Uterus (tissue), 4 donors: Measurements from ENCODE around the gene ZMYND10. TPM values are rescaled to one million over a fixed set of nuclear protein-coding genes. Genes with fewer than 3 reads are reported as not detected.

Experiments used
- DNase-seq, 2 donors: peaks; one replicate each; pipeline ENCODE4 v3.0.0-alpha.2; 2019 to 2020
- H3K27ac ChIP-seq, 2 donors: fragments of 200-600 bp; sonication (generic); 1 replicate in 1 of 2; 2 replicates in 1 of 2; pipeline ENCODE4 v1.5.1; 2016 to 2018
- H3K27me3 ChIP-seq, 2 donors: fragments of 200-600 bp; sonication (generic); one replicate each; pipeline ENCODE4 v1.5.1; 2018 to 2019; ENCODE audit warnings: control low read depth in 1 of 2
- H3K36me3 ChIP-seq, 2 donors: fragments of 200-600 bp; sonication (generic); one replicate each; pipeline ENCODE4 v1.5.1; 2019; ENCODE audit warnings: control low read depth in 1 of 2
- H3K4me1 ChIP-seq, 2 donors: fragments of 200-600 bp; sonication (generic); one replicate each; pipeline ENCODE4 v1.5.1; 2018 to 2019; ENCODE audit warnings: control low read depth in 1 of 2
- H3K4me3 ChIP-seq, 2 donors: fragments of 200-600 bp; sonication (generic); 1 replicate in 1 of 2; 2 replicates in 1 of 2; pipeline ENCODE4 v1.5.1; 2018 to 2019; ENCODE audit warnings: mild to moderate bottlenecking in 1 of 2
- H3K9me3 ChIP-seq, 2 donors: fragments of 200-600 bp; sonication (generic); one replicate each; pipeline ENCODE4 v1.5.1; 2019; ENCODE audit warnings: control low read depth in 1 of 2
- CTCF ChIP-seq, 4 experiments: fragments of 200-600 bp in 2 of 4; fragments of 450-650 bp in 2 of 4; sonication (generic) in 2 of 4; IDR thresholded peaks; one replicate each; pipeline ENCODE4 v1.5.1; 2016 to 2019; ENCODE audit warnings: antibody characterized with exemption in 4 of 4, mild to moderate bottlenecking in 2 of 4, moderate library complexity in 1 of 4
- POLR2A ChIP-seq, 2 donors: fragments of 450-650 bp; IDR thresholded peaks; one replicate each; pipeline ENCODE4 v1.6.1; 2016; ENCODE audit warnings: antibody characterized with exemption in 2 of 2, mild to moderate bottlenecking in 1 of 2, moderate library complexity in 1 of 2
- intact Hi-C: fragments of 100-400 bp; cut with DNase I; formaldehyde crosslinking; loops from one replicate; pipeline ENCODE4 v1.15.1; 2023; ENCODE audit warnings: low total_unique reads
- total RNA-seq, 4 donors: library from RNA; depleted of rRNA in 3 of 4; stranded (reverse); fragments of >200 nt in 3 of 4; gene quantifications; one replicate each; pipeline versions ENCODE4 v1.1.0 to v1.2.4, GENCODE V29; 2014 to 2023
- donor health status: DM: yes; HTN: yes; CAD: no.

The ZMYND10 gene
- total RNA-seq, 4 donors from 2014 or later: 1.5 to 11.4 (median 4.9) TPM

- no peaks in the 10 kb centered on the region for H3K27me3 ChIP-seq
- intact Hi-C loops: no loop called here
- no peaks in the 10 kb centered on the region for H3K36me3 ChIP-seq
- TF ChIP-seq POLR2A (IDR thresholded peaks at IDR 0.05): no peak
- TF ChIP-seq CTCF (IDR thresholded peaks at IDR 0.05): no peak
- peaks cover 16 to 35% of the 10 kb centered on the region in 2 donors for H3K4me1 ChIP-seq
- DNase-seq: no peak
- H3K27ac ChIP-seq: no peak overlapping the region
- H3K4me3 ChIP-seq: no peak overlapping the region
- H3K9me3 ChIP-seq: no peaks in the 10 kb centered on the region
These were observed 10.5 kb upstream of the ZMYND10 start for GRCh38 chr3:50355829-50356552.

GRCh38 chr3:50354850-50355249, 9.3 kb upstream of the ZMYND10 start:
- no peak for DNase-seq
- Histone ChIP-seq H3K36me3 (no peaks in the 10 kb centered on the region), H3K9me3 (no peaks in the 10 kb centered on the region), H3K27ac (no peak overlapping the region), H3K4me3 (no peak overlapping the region), H3K27me3 (no peaks in the 10 kb centered on the region), H3K4me1 (peaks cover 16 to 37% of the 10 kb centered on the region in 2 donors)
- TF ChIP-seq POLR2A (IDR thresholded peaks at IDR 0.05): no peak
- no peak for TF ChIP-seq CTCF (IDR thresholded peaks at IDR 0.05)
- intact Hi-C loops: no loop called here

GRCh38 chr3:50354186-50354764, 8.7 kb upstream of the ZMYND10 start:
- no peaks in the 10 kb centered on the region for H3K36me3 ChIP-seq
- no peak overlapping the region for H3K27ac ChIP-seq
- DNase-seq: no peak
- H3K27me3 ChIP-seq: no peaks in the 10 kb centered on the region
- H3K4me3 ChIP-seq: no peak overlapping the region
- no peak for TF ChIP-seq POLR2A (IDR thresholded peaks at IDR 0.05)
- no peak for TF ChIP-seq CTCF (IDR thresholded peaks at IDR 0.05)
- intact Hi-C loops: no loop called here
- H3K4me1 ChIP-seq: peaks cover 16 to 42% of the 10 kb centered on the region in 2 donors
- H3K9me3 ChIP-seq: no peaks in the 10 kb centered on the region

- H3K36me3 ChIP-seq: no peaks in the 10 kb centered on the region
- intact Hi-C loops: no loop called here
These were observed 7.9 kb upstream of the ZMYND10 start for GRCh38 chr3:50353245-50354004.

More at GRCh38 chr3:50353245-50354004, 7.9 kb upstream of the ZMYND10 start:
- no peak for DNase-seq
- Histone ChIP-seq H3K27me3 (no peaks in the 10 kb centered on the region), H3K4me1 (peaks cover 16 to 39% of the 10 kb centered on the region in 2 donors), H3K4me3 (no peak overlapping the region), H3K9me3 (no peaks in the 10 kb centered on the region), H3K27ac (no peak overlapping the region)
- TF ChIP-seq CTCF (IDR thresholded peaks at IDR 0.05) (no peak), POLR2A (IDR thresholded peaks at IDR 0.05) (no peak)
